ENCODE data around the gene MYL7. TPM values are rescaled to one million over a fixed set of nuclear protein-coding genes. Genes with fewer than 3 reads are reported as not detected.

Gene MYL7
- total and polyA plus RNA-seq, 2 donors (not counting 1 experiment from before 2014, with no cell fraction given), result not detected

- TF ChIP-seq EZH2 (IDR thresholded peaks at IDR 0.05; ENCODE audit: low read length, missing control alignments) (no peak), CTCF (conservative IDR thresholded peaks at IDR 0.05 in 1 of 2, IDR thresholded peaks at IDR 0.05 in 1 of 2; ENCODE audit: low read depth in 1 of 2, low read length in 2 of 2) (no peak)
- no peak overlapping the region for H3K9ac ChIP-seq (ENCODE audit: insufficient read depth, low read length)
- H3K27ac ChIP-seq (ENCODE audit: insufficient read depth, low read length), result no peak overlapping the region
- DNase-seq (ENCODE audit: low read depth in 2 of 2), result no peak
- H3K4me2 ChIP-seq (ENCODE audit: extremely low read depth, insufficient read depth, low read length), result no peak overlapping the region
- H3K27me3 ChIP-seq (ENCODE audit: control insufficient read depth, insufficient read depth, low read length), result peaks cover 19% of the 10 kb centered on the region
- H4K20me1 ChIP-seq (ENCODE audit: control insufficient read depth, extremely low read depth, insufficient read depth, low read length), result no peaks in the 10 kb centered on the region
- no peaks in the 10 kb centered on the region for H3K79me2 ChIP-seq (ENCODE audit: control insufficient read depth, insufficient read depth, low read length)
- H2AFZ ChIP-seq (ENCODE audit: low read length), result no peak overlapping the region
- H3K36me3 ChIP-seq (ENCODE audit: control insufficient read depth, insufficient read depth, low read length), result no peaks in the 10 kb centered on the region
- H3K4me3 ChIP-seq (replicated peaks in 1 of 4; ENCODE audit: control extremely low read depth in 1 of 4, insufficient read depth in 1 of 4, low read depth in 3 of 4, low read length in 4 of 4), result no peak overlapping the region
- H3K4me1 ChIP-seq (ENCODE audit: control insufficient read depth, extremely low read depth, insufficient read depth, low read length), result peaks cover 4% of the 10 kb centered on the region
- no peaks in the 10 kb centered on the region for H3K9me3 ChIP-seq (ENCODE audit: control insufficient read depth, insufficient read depth, low read depth, low read length)
These were observed 39.5 kb upstream of the MYL7 start for GRCh38 chr7:44180631-44181030.

GRCh38 chr7:44177570-44178131 lies 36.5 kb upstream of the MYL7 start:
- no peak for TF ChIP-seq EZH2 (IDR thresholded peaks at IDR 0.05; ENCODE audit: low read length, missing control alignments)
- TF ChIP-seq CTCF (conservative IDR thresholded peaks at IDR 0.05 in 1 of 2, IDR thresholded peaks at IDR 0.05 in 1 of 2; ENCODE audit: low read depth in 1 of 2, low read length in 2 of 2), result no peak
- H3K9me3 ChIP-seq (ENCODE audit: control insufficient read depth, insufficient read depth, low read depth, low read length), result no peaks in the 10 kb centered on the region
- no peak overlapping the region for H2AFZ ChIP-seq (ENCODE audit: low read length)
- no peaks in the 10 kb centered on the region for H3K4me1 ChIP-seq (ENCODE audit: control insufficient read depth, extremely low read depth, insufficient read depth, low read length)
- no peak overlapping the region for H3K9ac ChIP-seq (ENCODE audit: insufficient read depth, low read length)
- no peaks in the 10 kb centered on the region for H4K20me1 ChIP-seq (ENCODE audit: control insufficient read depth, extremely low read depth, insufficient read depth, low read length)
- no peak overlapping the region for H3K4me3 ChIP-seq (replicated peaks in 1 of 4; ENCODE audit: control extremely low read depth in 1 of 4, insufficient read depth in 1 of 4, low read depth in 3 of 4, low read length in 4 of 4)
- no peak overlapping the region for H3K27ac ChIP-seq (ENCODE audit: insufficient read depth, low read length)
- H3K36me3 ChIP-seq (ENCODE audit: control insufficient read depth, insufficient read depth, low read length), result no peaks in the 10 kb centered on the region
- DNase-seq (ENCODE audit: low read depth in 2 of 2), result peak; percentile 46 to 68
- H3K4me2 ChIP-seq (ENCODE audit: extremely low read depth, insufficient read depth, low read length), result no peak overlapping the region
- H3K27me3 ChIP-seq (ENCODE audit: control insufficient read depth, insufficient read depth, low read length), result peaks cover 15% of the 10 kb centered on the region
- H3K79me2 ChIP-seq (ENCODE audit: control insufficient read depth, insufficient read depth, low read length), result no peaks in the 10 kb centered on the region

GRCh38 chr7:44176486-44176885 lies 35.4 kb upstream of the MYL7 start:
- Histone ChIP-seq H2AFZ (ENCODE audit: low read length) (no peak overlapping the region), H3K9ac (ENCODE audit: insufficient read depth, low read length) (no peak overlapping the region), H3K27me3 (ENCODE audit: control insufficient read depth, insufficient read depth, low read length) (peaks cover 11% of the 10 kb centered on the region), H3K9me3 (ENCODE audit: control insufficient read depth, insufficient read depth, low read depth, low read length) (no peaks in the 10 kb centered on the region), H3K4me3 (replicated peaks in 1 of 4; ENCODE audit: control extremely low read depth in 1 of 4, insufficient read depth in 1 of 4, low read depth in 3 of 4, low read length in 4 of 4) (no peak overlapping the region), H4K20me1 (ENCODE audit: control insufficient read depth, extremely low read depth, insufficient read depth, low read length) (no peaks in the 10 kb centered on the region), H3K79me2 (ENCODE audit: control insufficient read depth, insufficient read depth, low read length) (no peaks in the 10 kb centered on the region), H3K4me2 (ENCODE audit: extremely low read depth, insufficient read depth, low read length) (no peak overlapping the region), H3K36me3 (ENCODE audit: control insufficient read depth, insufficient read depth, low read length) (no peaks in the 10 kb centered on the region), H3K27ac (ENCODE audit: insufficient read depth, low read length) (no peak overlapping the region), H3K4me1 (ENCODE audit: control insufficient read depth, extremely low read depth, insufficient read depth, low read length) (no peaks in the 10 kb centered on the region)
- TF ChIP-seq CTCF (conservative IDR thresholded peaks at IDR 0.05 in 1 of 2, IDR thresholded peaks at IDR 0.05 in 1 of 2; ENCODE audit: low read depth in 1 of 2, low read length in 2 of 2) (no peak), EZH2 (IDR thresholded peaks at IDR 0.05; ENCODE audit: low read length, missing control alignments) (no peak)
- no peak for DNase-seq (ENCODE audit: low read depth in 2 of 2)

Data from fibroblast of lung (primary cell).